ENCODE measurements around the gene GOLGA8T.
"Not testable (repeated sequence)": the region's sequence is repeated elsewhere in the genome, so short reads cannot be mapped to it uniquely, and the experiment has no call there.

The GOLGA8T gene

GRCh38 chr15:30134751-30135150 lies at the start of gene GOLGA8T:
Gene GOLGA8T (plus strand): TSS chr15:30135051. CDS start chr15:30135149, 98 bp downstream.
- DNase-seq: not testable (repeated sequence)

DNA sequence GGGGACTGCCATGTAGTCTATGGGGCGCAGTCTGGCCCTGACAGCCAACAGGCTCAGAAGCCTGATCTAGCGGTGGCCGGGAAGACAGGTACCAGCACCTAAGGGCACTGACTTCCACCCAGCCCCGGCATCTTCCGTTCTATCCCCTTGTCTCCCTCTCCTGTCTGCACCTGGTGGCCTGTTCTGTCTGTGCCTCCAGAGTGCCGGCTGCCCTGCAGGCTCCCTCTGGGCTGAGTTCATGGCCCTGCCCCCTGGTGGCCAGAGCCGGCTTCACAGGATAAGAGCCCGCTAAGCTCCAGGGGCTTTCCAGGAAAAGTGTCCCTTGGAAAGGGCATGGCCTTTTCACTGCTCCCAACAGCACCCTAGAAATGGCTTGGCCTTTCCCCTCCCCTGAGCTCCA lies 37.0 kb upstream of the GOLGA8T start:
- DNase-seq: not testable (repeated sequence)

DNA sequence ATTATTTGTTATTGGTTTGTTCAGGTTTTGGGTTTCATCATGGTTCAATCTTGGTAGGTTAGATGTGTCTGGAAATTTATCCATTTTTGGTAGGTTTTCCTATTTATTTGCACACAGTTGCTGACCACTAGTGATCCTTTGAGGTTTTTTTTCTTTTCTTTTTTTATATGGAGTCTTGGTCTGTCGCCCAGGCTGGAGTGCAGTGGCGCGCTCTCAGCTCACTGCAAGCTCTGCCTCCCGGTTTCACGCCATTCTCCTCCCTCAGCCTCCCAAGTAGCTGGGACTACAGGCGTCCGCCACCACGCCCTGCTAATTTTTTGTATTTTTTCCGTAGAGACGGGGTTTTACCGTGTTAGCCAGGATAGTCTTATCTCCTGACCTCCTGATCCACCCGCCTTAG lies 32.0 kb upstream of the GOLGA8T start:
- DNase-seq: not testable (repeated sequence)

DNA sequence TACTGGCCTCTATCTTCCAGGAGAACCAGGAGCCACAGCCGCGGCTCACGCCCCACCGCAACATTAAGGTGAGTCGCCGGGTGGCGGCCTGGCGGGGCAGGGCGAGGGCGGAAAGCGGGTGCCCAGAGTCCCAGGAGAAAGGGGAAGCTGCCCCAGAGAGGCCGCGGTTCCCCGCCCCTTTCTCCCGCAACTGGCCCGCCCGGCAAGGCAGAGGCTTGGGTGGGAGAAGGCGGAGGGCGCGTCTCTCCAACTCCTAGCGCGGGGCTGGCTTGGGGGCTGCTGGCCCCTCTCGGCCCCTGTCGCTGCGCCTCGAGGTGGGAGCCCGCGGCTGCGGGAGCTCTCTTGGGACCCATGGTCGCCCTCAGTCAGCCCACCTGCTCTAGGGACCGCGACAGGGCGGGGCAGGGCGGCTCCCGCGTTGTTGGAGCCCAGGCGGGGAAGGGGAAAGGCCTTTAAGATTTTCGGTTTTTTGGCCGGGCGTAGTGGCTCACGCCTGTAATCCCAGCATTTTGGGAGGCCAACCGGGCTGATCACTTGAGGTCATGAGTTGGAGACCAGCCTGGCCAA lies 30.8 kb upstream of the GOLGA8T start:
- DNase-seq: not testable (repeated sequence)

DNA sequence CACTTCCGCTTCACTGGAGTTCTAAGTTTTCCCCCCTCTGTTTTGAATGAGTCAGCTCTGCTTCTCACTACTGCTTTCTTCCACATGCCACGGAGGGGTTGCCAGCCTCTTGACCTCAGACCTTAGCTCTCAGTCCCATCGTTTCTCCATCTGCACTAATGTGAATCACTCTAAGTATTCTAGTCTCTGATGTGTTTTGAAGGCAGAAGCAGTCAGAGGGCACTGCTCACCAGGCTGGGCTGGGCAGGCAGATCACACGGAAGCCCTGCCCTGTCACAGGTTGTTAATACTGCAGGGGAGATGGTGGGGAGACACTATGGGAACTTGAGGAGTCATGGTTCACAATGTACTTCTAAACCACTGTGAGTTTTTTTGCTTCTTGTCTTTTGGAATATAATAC lies 24.3 kb upstream of the GOLGA8T start:
- not testable (repeated sequence) for DNase-seq

DNA sequence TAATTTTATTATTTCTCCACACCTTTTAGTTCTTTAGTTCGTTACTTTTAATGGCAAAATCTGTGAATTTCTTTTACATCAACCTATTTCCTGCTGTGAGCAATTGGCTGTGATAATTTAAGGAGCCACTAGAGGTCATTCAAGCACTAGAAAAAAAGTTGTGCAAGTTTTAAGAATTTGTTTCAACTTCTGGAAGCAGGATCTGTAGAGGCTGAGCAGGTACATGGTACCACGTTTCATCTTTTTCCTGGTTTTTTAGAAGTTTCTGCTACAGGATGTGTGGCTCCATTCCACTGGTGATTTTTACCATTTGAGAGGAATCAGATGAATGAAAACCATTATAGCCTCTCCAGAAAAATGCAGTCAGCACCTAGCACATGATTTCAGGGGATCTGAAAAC lies 4.8 kb upstream of the GOLGA8T start:
- DNase-seq: not testable (repeated sequence)

DNA sequence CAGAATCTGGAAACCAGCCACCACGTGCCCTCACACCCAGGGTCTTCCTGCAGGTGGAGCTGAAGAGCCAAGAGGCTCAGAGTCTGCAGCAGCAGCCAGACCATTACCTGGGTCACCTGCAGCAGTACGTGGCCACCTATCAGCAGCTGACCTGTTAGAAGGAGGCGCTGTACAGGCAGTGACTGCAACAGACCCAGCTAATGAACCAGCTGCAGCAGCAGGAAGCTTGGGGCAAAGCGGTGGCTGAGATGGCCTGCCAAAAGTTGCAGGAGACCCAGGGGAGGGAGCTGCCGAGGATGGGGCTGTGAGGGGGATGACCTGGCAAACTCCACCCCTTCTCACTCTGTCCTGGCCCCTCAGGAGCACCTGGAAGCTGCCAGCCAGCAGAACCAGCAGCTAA lies 8.4 kb downstream of the GOLGA8T start:
- DNase-seq: not testable (repeated sequence)

GRCh38 chr15:30149891-30150290 lies 15.0 kb downstream of the GOLGA8T start:
- DNase-seq: not testable (repeated sequence)

GRCh38 chr15:30162479-30163357 lies 27.9 kb downstream of the GOLGA8T start:
- DNase-seq: not testable (repeated sequence)

DNA sequence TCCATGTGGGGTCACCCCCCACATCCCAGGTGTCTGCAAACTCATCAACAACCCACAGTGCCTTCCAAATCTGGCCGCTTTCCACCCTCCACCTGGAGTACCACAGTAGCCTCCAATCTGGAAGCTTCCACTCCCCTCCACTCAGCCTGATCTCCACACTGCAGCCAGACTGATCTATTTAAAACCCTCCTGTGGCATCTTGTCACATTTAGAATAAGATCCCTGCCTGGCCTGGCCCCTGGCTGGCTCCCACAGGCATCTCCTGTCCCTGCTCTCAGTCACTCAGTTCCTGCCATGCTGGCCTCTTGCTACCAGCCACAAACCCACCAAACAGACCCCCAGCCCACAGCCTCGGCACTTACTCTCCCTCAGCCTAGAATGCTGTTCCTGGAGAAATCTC lies 28.9 kb downstream of the GOLGA8T start:
- not testable (repeated sequence) for DNase-seq

GRCh38 chr15:30164257-30164656 lies 29.4 kb downstream of the GOLGA8T start:
- not testable (repeated sequence) for DNase-seq

DNA sequence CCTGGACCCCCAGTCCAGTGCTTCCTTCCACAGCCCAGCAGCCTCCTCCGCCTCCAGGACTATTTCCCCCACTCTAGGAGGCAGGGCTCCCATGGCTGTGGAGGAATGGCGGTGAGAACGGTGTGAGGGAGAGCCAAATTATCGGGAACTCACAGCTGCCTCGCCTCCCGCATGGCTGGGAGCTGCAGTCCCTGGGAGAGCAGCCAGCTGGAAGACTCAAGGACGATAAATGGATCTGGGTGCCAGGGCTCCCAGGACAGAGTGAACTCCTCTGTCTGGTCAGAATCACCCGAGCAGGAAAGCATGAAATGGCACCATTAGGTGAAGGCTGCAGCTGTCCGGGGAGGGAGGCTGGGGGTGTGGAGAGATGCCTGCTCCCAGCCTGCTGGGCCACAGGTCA lies 32.6 kb downstream of the GOLGA8T start:
- DNase-seq: not testable (repeated sequence)

DNA sequence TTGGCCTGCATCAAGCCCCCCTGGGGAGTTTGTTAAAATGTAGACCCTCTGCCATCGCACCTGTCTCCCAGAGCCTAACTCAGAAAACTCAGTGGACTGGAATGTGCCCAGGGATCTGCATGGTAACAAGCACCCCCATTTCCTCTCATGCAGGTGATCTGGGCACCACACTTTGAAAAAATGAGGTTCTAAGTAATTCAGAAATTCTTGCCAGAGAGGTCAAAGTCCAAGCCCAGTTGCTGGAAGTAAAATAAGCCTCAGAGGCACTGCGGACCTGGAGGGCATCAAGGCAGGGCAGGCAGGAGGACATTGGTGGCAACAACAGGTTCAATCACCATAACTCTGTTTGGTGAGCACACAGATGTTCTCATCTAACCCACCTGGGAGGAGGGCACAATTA lies 33.0 kb downstream of the GOLGA8T start:
- DNase-seq: not testable (repeated sequence)

GRCh38 chr15:30171452-30171851 lies 36.6 kb downstream of the GOLGA8T start:
- not testable (repeated sequence) for DNase-seq

DNA sequence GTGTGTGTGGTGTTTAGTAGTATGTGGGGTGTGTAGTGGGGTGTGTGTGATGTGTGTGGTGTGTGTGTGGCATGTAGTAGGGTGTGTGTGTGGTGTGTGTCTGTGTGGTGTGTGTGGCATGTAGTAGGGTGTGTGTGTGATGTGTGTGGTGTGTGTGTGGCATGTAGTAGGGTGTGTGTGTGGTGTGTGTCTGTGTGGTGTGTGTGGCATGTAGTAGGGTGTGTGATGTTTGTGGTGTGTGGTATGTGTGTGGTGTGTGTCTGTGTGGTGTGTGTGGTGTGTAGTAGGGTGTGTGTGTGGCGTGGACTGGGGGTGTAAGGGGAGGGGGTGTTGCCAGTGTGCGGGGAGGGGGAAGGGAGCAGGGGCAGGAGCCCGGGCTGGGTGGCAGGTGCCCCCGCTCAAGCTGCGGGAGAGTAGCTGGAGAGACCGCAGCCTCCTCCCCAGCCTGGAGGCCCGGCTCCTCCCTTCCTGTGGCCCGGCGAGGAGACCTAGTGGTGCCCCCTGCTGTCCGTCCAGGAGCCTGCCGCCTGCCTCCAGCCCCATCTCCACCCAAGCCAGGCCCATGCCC lies 38.3 kb downstream of the GOLGA8T start:
- not testable (repeated sequence) for DNase-seq

DNA sequence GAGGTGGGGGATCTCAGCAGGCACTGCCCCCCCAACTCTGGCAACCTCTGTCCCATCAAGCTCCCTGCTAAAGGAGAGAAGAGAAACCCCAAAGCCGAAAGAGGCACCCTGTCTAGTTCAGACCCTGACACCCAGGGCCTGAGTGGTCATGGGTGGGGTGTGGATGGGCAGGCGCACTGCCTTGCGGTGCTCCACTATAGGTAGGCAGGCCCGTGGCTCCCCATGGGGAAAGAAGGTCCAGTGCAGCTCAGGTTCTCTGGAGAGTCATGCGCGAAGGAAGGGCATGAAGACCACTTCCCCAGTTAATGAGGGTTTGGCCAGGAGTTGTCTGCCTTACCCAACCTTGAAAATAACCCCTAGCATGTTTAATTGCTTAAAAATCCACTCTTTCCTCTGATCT lies 40.4 kb downstream of the GOLGA8T start:
- DNase-seq: not testable (repeated sequence)

DNA sequence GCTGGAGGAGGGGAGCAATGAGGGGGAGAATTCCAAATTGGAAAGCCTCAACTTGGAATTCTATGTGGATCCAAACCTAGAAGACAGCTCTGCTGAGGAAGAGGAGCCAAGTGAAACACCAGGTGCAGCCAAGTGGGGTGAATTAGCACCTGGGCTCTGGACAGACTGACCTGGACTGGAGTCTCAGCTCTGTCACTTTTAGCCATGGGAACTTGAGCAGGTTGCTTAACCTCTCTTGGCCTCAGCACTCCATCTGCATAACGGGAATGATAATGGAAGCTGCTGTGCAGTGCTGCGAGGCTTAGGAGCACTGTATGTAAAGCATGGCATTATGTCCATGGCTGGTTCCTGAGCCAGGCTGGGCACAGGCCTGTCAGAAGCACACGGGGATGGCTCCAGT lies 41.8 kb downstream of the GOLGA8T start:
- DNase-seq: not testable (repeated sequence)

DNA sequence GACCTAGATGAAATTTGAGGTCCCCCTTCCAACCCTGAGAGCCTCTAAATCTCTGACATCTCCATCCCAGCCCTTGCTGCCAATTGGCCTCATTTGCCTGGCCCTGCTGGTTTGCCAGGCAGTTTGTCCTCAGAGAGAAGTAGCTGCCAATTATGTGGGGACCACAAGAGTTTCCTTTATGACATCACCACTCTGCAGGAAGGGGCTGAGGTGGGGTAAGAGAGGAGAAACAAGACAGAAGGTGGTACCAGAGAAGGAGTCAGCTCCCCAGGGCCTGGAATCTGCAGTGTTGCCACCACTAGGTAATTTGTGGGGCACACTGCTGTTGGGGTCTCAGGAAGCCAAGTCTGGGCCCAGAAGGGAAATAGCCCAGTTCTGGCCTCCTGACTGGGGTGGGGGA lies 45.0 kb downstream of the GOLGA8T start:
- DNase-seq: not testable (repeated sequence)

DNA sequence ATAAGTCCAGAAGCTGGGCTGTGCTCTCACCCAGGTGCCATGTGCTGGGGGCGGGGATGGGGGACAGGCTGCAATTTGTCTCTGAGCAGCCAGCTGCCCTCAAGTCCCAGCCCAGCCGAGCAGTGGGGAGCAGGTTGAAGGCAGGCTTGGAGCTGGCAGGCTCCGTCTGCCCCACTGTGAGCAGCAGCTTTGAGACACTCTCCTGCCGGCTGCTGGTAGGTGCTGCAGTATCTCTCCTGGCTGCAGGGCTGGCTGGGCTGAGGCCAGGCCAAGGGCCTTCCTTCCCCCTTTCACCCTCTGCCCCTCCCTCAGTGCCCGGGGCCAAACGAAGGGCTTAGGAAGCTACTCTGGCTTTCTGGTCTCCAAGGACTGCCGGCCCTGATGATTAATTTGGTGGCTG lies 50.6 kb downstream of the GOLGA8T start:
- DNase-seq: not testable (repeated sequence)

GRCh38 chr15:30187429-30187828 lies 52.6 kb downstream of the GOLGA8T start:
- not testable (repeated sequence) for DNase-seq

GRCh38 chr15:30189754-30190153 lies 54.9 kb downstream of the GOLGA8T start:
- DNase-seq: not testable (repeated sequence)

DNA sequence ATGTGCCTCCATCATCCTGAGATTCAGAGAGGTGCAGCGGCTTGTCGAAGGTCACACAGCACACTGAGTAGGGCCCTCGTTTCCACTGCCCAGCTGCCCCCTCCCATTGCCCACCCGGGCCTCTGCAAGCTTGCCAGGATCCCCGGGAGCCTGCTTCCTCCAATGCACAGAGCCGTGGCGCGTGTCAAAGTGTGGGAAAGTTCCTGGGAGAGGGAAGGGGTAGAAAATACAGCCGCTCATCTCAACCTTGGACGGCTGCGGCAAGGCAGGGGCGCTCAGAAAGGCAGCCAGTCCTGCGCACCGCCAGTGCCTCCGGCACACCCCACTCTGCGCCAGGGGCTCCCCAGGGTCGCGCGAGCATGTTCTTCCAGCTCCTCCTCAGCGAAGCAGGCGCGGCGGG lies 56.3 kb downstream of the GOLGA8T start:
- DNase-seq: not testable (repeated sequence)

GRCh38 chr15:30191639-30192038 lies 56.8 kb downstream of the GOLGA8T start:
- not testable (repeated sequence) for DNase-seq

Measured in DMS79 treated with DMSO at 0.1 percent for 48 hours (cell line).